Renal cortical epithelial cell (primary cell): Measurements from ENCODE around the gene TMEM61. TPM values are rescaled to one million over a fixed set of nuclear protein-coding genes. Genes with fewer than 3 reads are reported as not detected.
"Not testable (repeated sequence)": the region's sequence is repeated elsewhere in the genome, so short reads cannot be mapped to it uniquely, and the experiment has no call there.

Source experiments
- DNase-seq: peaks from one replicate; pipeline ENCODE4 v3.0.0-alpha.2; 2011; ENCODE audit warnings: low read depth
- total RNA-seq: library from RNA; depleted of rRNA; stranded (reverse); fragments of >200 nt; gene quantifications from 2 replicates; pipeline ENCODE4 v1.2.3, GENCODE V29; 2014

The TMEM61 gene
- total RNA-seq = 0.35 TPM in 1 of 2 replicates, not detected in the other

DNA sequence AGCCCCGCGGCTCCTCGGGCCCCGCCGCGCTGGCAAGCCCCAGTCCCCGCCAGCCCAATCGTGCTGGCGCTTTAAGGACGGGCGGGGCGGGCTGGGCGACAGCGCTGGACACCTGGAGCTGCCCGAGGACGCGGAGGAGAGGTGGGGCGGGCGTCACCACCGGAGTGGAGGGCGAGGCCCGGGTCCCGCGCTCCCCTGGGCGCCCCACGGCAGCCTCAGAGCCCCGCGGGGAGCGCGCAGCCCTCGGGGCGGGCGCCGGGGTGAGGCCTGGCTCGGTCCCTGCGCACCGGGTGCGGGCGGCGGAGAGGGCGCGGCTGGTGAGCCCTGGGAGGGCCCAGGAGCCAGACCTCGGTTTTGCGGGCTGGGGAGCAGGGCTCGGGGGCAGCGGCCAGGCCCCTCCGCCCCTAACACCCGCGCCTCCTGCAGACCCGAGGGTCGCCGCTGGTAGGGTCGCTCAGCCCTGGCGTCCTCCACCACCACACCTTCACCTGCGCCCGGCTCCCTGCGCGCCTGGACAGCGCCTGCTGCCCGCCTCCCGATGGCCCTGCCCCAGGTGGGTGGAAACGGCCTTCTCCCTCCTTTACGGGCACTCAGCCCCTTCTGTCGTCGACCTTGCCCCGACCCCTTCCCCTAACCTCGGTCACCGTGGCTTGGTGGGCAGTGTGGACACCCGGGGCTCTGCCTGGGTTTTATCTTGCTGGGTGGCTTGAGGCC, at the start of gene TMEM61:
TSS of gene TMEM61 (plus strand) at position 101 of the 714 bp plus-strand sequence. CDS start at position 539, 438 bp downstream.
- DNase-seq = no peak

GRCh38 chr1:54931275-54931840, 49.1 kb upstream of the TMEM61 start:
- DNase-seq = no peak

- not testable (repeated sequence) for DNase-seq
These were observed 46.3 kb upstream of the TMEM61 start for GRCh38 chr1:54934081-54934480.

DNA sequence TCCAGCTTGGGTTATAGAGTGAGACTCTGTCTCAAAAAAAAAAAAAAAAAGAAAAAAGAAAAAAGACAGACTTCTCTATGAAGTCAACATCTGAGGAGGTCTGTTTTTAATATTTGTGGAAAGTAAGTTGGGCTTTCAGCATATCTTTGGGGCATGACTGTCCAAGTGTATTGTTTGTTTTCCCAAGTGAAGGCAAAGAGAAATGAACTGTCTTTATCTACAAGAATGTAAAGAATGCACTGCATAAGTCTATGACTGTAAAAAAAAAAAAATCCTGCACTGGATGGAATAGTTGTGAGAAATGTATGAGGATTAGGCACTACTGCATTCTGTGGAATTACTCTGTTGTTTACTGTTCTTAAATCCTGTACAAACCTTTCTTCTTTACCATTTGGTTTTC, 45.6 kb upstream of the TMEM61 start:
- peak; percentile 94 for DNase-seq

DNA sequence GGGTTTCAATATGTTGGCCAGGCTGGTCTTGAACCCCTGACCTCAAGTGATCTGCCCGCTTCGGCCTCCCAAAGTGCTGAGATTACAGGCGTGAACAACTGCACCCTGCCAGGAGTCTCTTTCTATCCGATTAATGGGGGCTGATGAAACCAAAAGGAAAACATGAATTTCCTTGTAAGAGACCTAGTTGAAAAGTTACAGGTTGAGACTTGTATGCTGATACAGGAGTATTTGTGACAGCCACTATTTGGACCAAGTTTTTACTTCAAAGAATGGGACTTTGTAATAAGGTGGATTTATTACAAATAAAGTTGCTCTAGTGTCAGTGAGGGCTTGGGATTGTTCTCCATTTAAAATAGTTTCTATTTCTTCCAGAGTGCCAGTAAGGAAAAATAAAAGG, 43.6 kb upstream of the TMEM61 start:
- DNase-seq = no peak

GRCh38 chr1:54937469-54937868, 43.0 kb upstream of the TMEM61 start:
- DNase-seq = peak; percentile 83

- DNase-seq = not testable (repeated sequence)
These were observed 41.5 kb upstream of the TMEM61 start for GRCh38 chr1:54938955-54939354.

GRCh38 chr1:54940042-54940441, 40.4 kb upstream of the TMEM61 start:
- peak; percentile 62 for DNase-seq

GRCh38 chr1:54942976-54943375, 37.5 kb upstream of the TMEM61 start:
- no peak for DNase-seq

GRCh38 chr1:54944610-54945392, 35.6 kb upstream of the TMEM61 start:
- peak; percentile 86 for DNase-seq

DNA sequence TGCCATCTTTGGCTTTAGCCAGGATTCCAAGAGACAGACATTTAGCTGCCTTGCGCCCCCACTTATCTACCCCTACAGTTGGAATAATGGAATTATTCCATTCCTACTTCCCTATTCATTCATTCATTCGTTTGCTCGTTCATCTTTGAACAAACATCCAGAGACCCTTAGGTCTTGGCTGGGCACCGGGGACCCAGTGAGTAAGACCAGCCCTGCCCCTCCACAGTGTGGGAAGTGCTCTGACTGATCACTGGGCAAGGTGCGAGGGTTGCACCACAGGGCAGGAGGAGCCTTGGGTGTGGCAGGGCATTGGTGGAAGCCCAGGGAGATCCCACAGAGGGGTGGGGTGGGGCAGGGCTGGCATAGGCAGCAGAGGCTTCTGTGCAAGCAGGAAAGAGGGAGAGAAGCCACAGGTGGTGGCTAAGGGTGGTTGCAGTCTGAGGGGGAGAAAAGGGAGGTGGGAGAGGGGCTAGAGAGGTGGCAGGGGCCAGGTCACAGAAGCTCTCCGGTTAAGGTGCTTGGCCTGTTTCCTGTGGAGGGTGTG, 35.0 kb upstream of the TMEM61 start:
- peak; percentile 36 for DNase-seq

- no peak for DNase-seq
These were observed 32.9 kb upstream of the TMEM61 start for GRCh38 chr1:54947540-54947939.

- no peak for DNase-seq
These were observed 31.4 kb upstream of the TMEM61 start for GRCh38 chr1:54949053-54949452.

GRCh38 chr1:54950006-54950368, 30.4 kb upstream of the TMEM61 start:
- no peak for DNase-seq

DNA sequence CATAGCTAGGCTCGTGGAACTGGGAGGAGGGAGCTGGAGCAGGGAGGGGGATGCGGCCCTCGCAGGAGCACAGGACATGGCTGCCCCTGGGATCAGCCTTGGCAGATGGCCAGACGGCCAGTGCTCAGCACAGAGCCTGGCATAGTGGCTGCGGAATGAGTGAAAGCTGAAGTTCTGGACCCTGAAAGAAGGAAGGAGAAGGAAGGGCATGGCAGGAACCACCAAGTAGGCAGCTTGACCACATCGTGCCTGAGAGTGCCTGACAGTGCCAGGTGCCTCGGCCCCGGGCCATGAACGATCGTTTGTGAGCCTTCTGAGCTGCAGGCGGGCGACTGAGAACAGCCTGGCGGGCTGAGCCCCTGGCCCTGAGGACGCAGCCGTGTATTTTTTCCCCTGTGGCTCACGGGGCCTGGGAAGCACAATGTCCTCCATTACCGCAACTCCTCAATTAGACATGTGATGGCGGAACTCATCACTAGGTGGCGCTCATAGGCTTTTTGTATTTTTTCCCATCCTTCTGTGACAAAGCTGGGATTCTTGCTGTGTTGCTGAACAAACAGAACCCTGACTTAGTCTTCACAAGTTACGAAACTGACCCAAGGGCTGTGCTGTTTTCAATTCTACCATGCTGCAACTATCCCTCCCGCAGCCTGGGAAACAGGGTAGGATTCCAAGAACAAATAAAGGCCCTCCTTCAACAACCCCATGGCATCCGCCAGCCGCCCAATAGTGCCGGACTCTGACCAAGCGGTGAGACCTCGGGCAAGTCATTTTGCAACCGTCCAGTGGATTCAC, 29.9 kb upstream of the TMEM61 start:
- peak; percentile 91 for DNase-seq

GRCh38 chr1:54951810-54952226, 28.6 kb upstream of the TMEM61 start:
- DNase-seq = no peak

DNA sequence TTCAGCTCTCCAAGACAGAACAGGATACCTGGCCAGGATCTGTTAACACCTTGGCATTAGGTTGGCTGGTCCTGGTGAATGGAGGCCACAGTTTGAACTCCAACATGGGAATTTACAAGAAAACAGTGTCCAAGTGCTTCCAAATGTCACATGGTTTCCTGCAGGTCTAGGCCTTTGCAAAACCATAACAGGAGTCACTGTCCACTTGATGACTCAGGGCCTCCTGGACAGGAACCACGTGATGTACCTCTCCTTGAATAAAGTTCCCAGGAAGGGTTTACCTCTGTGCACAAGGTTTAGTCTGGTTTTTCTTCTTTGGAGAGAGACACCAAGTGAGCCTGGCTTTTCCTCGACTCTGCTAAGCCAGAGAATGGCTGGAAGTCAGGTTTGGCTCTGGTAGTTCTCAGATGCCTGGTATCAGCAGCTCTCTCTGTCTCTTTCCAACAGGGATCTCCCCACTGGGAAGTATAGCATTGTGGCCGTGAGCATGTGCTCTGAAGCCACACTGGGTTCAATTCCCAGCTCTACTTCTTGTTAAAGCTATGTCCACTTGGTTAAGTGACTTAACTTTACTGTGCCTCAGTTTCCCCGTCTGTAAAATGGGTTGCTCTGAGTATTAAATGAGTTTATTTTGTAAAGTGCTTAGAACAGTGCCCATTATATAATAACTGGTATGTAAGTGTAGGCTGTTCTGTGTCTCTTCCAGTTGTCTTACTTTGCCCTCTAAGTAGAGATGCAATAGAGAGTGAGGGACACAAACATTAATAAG, 27.3 kb upstream of the TMEM61 start:
- peak; percentile 94 for DNase-seq

DNA sequence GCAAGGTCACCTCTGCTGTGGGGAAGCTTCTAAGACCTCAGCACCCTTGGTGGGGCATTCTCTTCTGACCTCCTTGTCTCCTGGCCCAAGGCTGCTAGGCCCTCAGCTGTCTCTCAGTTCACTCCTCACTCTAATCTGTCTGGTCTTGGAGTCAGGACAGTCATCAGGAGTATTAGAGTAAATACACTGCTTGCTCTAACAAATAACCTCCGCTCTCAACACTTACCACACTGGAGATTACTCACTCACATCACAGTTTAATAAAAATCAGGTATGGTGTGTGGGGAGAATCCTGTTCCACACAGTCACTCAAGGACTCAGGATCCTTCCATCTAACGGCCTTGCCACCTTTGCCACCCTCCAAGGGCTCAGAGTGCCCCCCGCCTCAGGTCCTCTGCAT, 26.6 kb upstream of the TMEM61 start:
- no peak for DNase-seq

DNA sequence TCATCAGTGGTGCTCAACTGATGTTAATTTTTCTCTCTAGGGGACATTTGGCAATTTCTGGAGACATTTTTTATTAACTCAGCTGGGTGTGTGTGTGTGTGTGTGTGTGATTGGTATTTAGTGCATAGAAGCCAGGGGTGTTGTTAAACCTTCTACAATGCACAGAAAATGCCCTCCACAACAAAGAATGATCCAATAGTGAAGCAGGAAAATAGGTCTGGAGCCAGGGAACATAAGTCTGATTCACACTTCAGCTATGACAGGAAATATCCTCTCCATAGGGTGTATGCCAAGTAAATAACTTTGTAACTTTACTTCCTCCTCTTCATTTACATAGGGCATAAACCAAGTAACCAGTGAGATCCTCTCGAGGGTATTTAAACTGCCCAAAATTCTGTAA, 25.1 kb upstream of the TMEM61 start:
- DNase-seq = peak; percentile 80

- DNase-seq = peak; percentile 79
These were observed 23.7 kb upstream of the TMEM61 start for GRCh38 chr1:54956726-54957125.

DNA sequence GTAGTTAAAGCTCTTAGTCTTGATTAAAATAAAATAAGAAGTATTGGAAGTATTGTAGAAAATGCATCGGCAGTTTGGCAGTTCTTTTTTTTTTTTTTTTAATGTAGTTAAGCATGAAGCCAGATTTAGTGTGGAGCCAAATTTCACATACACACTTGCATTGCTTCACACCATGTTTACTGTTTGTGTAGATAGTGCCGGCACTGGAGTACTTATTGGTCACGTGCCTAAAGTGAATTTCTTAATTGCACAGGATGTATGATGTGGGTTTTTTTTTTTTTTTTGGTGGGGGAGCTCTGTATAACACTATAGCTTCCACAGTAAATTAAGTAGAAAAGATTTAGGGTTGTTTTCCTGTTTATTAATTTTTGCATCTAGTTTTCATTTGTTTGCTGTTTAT, 21.2 kb upstream of the TMEM61 start:
- no peak for DNase-seq
